ENCODE results near the gene DNAJC5.
"Not testable (repeated sequence)": the region's sequence is repeated elsewhere in the genome, so short reads cannot be mapped to it uniquely, and the experiment has no call there.

The DNAJC5 gene

GRCh38 chr20:63894358-63895201, at the start of gene DNAJC5:
DNAJC5 (plus strand) TSS chr20:63895126; CDS start chr20:63928346, 33,220 bp downstream.
- peak; percentile 87 for DNase-seq

- DNase-seq: no peak
Measured at GRCh38 chr20:63846128-63846771, 48.7 kb upstream of the DNAJC5 start.

GRCh38 chr20:63846888-63847236, 48.1 kb upstream of the DNAJC5 start:
- DNase-seq: no peak

- no peak for DNase-seq
Measured at GRCh38 chr20:63847237-63848002, 47.5 kb upstream of the DNAJC5 start.

GRCh38 chr20:63848003-63848911, 46.7 kb upstream of the DNAJC5 start:
- DNase-seq: no peak

GRCh38 chr20:63850689-63851547, 44.0 kb upstream of the DNAJC5 start:
- no peak for DNase-seq

- not testable (repeated sequence) for DNase-seq
Measured at GRCh38 chr20:63851548-63851943, 43.4 kb upstream of the DNAJC5 start.

- DNase-seq: not testable (repeated sequence)
Measured at GRCh38 chr20:63853733-63854068, 41.2 kb upstream of the DNAJC5 start.

- no peak for DNase-seq
Measured at GRCh38 chr20:63854069-63854765, 40.7 kb upstream of the DNAJC5 start.

GRCh38 chr20:63854766-63855362, 40.1 kb upstream of the DNAJC5 start:
- DNase-seq: no peak

GRCh38 chr20:63855363-63856097, 39.4 kb upstream of the DNAJC5 start:
- DNase-seq: no peak

GRCh38 chr20:63856098-63856511, 38.8 kb upstream of the DNAJC5 start:
- DNase-seq: no peak

GRCh38 chr20:63857764-63858392, 37.0 kb upstream of the DNAJC5 start:
- DNase-seq: no peak

- DNase-seq: no peak
Measured at GRCh38 chr20:63858393-63859165, 36.3 kb upstream of the DNAJC5 start.

- DNase-seq: no peak
Measured at GRCh38 chr20:63859166-63859699, 35.7 kb upstream of the DNAJC5 start.

- no peak for DNase-seq
Measured at GRCh38 chr20:63860325-63861051, 34.4 kb upstream of the DNAJC5 start.

- no peak for DNase-seq
Measured at GRCh38 chr20:63861365-63861934, 33.5 kb upstream of the DNAJC5 start, which contains the start of gene ABHD16B. ABHD16B (plus strand) TSS chr20:63861498; CDS start chr20:63861541, 43 bp downstream.

All from NCI-H526 treated with DMSO at 0.1 percent for 48 hours (cell line).